Type B pancreatic cell (in vitro differentiated cells): Measurements from ENCODE around the gene OVAAL. TPM values are rescaled to one million over a fixed set of nuclear protein-coding genes. Genes with fewer than 3 reads are reported as not detected.
A peak's percentile ranks its signal among the peaks of the same experiment; 100 is the strongest.

Source experiments
- DNase-seq: peaks from one replicate; pipeline ENCODE4 v3.0.0; 2021; ENCODE audit warnings: mixed read lengths; ENCODE audit not compliant: unreplicated experiment; ENCODE audit errors: extremely low spot score
- H3K27ac Mint-ChIP-seq: 2 replicates; pipeline ENCODE4 v1.8.0; 2021; ENCODE audit warnings: mild to moderate bottlenecking, mixed read lengths
- H3K27me3 Mint-ChIP-seq: 2 replicates; pipeline ENCODE4 v1.8.0; 2021; ENCODE audit warnings: mixed read lengths
- H3K36me3 Mint-ChIP-seq: 2 replicates; pipeline ENCODE4 v1.8.0; 2021; ENCODE audit warnings: mixed read lengths
- H3K4me1 Mint-ChIP-seq: one replicate; pipeline ENCODE4 v1.8.0; 2021; ENCODE audit warnings: mixed read lengths; ENCODE audit not compliant: unreplicated experiment
- H3K4me3 Mint-ChIP-seq: 2 replicates; pipeline ENCODE4 v1.8.0; 2021; ENCODE audit warnings: mild to moderate bottlenecking, mixed read lengths
- H3K9me3 Mint-ChIP-seq: 2 replicates; pipeline ENCODE4 v1.8.0; 2021; ENCODE audit warnings: mixed read lengths
- CTCF ChIP-seq: fragments of 200-600 bp; sonication (generic); conservative IDR thresholded peaks from 2 replicates; pipeline ENCODE4 v1.5.0; 2021; ENCODE audit warnings: antibody characterized with exemption, mild to moderate bottlenecking
- total RNA-seq: library from RNA; stranded (reverse); gene quantifications from 2 replicates; pipeline ENCODE4 v1.2.1, GENCODE V29; 2021; ENCODE audit warnings: low replicate concordance

The OVAAL gene
- total RNA-seq, 1 donor from 2014 or later: not detected

- Mint-ChIP-seq H3K27ac (no peak overlapping the region), H3K9me3 (peaks cover 5% of the 10 kb centered on the region)
Measured at GRCh38 chr1:180567654-180568053, 8.9 kb downstream of the OVAAL start.

GRCh38 chr1:180568184-180568583 lies 9.4 kb downstream of the OVAAL start:
- H3K4me1 Mint-ChIP-seq: peaks cover 6% of the 10 kb centered on the region
- no peaks in the 10 kb centered on the region for H3K27me3 Mint-ChIP-seq
- H3K9me3 Mint-ChIP-seq: peaks cover 1% of the 10 kb centered on the region
- H3K36me3 Mint-ChIP-seq: no peaks in the 10 kb centered on the region
- H3K4me3 Mint-ChIP-seq: no peak overlapping the region
- no peak for TF ChIP-seq CTCF
- DNase-seq: no peak
- no peak overlapping the region for H3K27ac Mint-ChIP-seq

More at GRCh38 chr1:180567654-180568053, 8.9 kb downstream of the OVAAL start:
- DNase-seq: no peak
- peaks cover 10% of the 10 kb centered on the region for H3K4me1 Mint-ChIP-seq
- H3K36me3 Mint-ChIP-seq: no peaks in the 10 kb centered on the region
- H3K4me3 Mint-ChIP-seq: no peak overlapping the region
- no peak for TF ChIP-seq CTCF
- H3K27me3 Mint-ChIP-seq: no peaks in the 10 kb centered on the region

- H3K9me3 Mint-ChIP-seq: no peaks in the 10 kb centered on the region
- DNase-seq: no peak
- H3K27ac Mint-ChIP-seq: peak overlapping the region; percentile 40
Measured at GRCh38 chr1:180571060-180571831, 12.5 kb downstream of the OVAAL start.

GRCh38 chr1:180571832-180572636 lies 13.3 kb downstream of the OVAAL start:
- Mint-ChIP-seq H3K9me3 (no peaks in the 10 kb centered on the region), H3K4me3 (no peak overlapping the region), H3K27ac (peak overlapping the region; percentile 40), H3K4me1 (peaks cover 17% of the 10 kb centered on the region), H3K36me3 (no peaks in the 10 kb centered on the region), H3K27me3 (no peaks in the 10 kb centered on the region)
- DNase-seq: no peak
- TF ChIP-seq CTCF: no peak

More at GRCh38 chr1:180571060-180571831, 12.5 kb downstream of the OVAAL start:
- no peaks in the 10 kb centered on the region for H3K36me3 Mint-ChIP-seq
- peaks cover 16% of the 10 kb centered on the region for H3K4me1 Mint-ChIP-seq
- TF ChIP-seq CTCF: no peak
- H3K4me3 Mint-ChIP-seq: peak overlapping the region; percentile 34
- H3K27me3 Mint-ChIP-seq: no peaks in the 10 kb centered on the region

- no peak for DNase-seq
Measured at GRCh38 chr1:180572760-180573159, 14.0 kb downstream of the OVAAL start.

More at GRCh38 chr1:180572760-180573159, 14.0 kb downstream of the OVAAL start:
- TF ChIP-seq CTCF: no peak
- H3K27me3 Mint-ChIP-seq: no peaks in the 10 kb centered on the region
- H3K9me3 Mint-ChIP-seq: peaks cover 3% of the 10 kb centered on the region
- no peak overlapping the region for H3K4me3 Mint-ChIP-seq
- H3K4me1 Mint-ChIP-seq: peaks cover 17% of the 10 kb centered on the region
- no peaks in the 10 kb centered on the region for H3K36me3 Mint-ChIP-seq
- H3K27ac Mint-ChIP-seq: peak overlapping the region; percentile 40
